HG02642 (cell line): ENCODE measurements around the gene FBXO31.
"Not testable (repeated sequence)": the region's sequence is repeated elsewhere in the genome, so short reads cannot be mapped to it uniquely, and the experiment has no call there.

ENCODE experiments used
- ATAC-seq: cut with Tn5 transposase; IDR thresholded peaks from one replicate; pipeline ENCODE4 v1.9.1; 2021; ENCODE audit warnings: mild to moderate bottlenecking; ENCODE audit not compliant: unreplicated experiment, poor library complexity

FBXO31 gene

DNA sequence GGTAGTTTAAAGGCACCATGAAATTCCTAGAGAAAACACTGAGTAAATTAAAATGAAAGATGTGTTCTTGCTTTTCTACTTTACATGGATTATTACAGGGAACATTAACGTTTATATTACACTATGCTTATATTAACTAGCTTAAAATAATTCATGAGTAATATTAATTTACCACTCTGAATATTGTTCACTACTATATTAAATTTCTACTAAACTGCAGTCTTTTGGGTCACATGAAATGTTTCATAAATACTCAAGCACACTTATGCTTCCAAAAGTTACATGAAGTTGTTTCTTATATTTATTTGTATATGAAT lies 5.2 kb upstream of the FBXO31 start:
- ATAC-seq: no peak

DNA sequence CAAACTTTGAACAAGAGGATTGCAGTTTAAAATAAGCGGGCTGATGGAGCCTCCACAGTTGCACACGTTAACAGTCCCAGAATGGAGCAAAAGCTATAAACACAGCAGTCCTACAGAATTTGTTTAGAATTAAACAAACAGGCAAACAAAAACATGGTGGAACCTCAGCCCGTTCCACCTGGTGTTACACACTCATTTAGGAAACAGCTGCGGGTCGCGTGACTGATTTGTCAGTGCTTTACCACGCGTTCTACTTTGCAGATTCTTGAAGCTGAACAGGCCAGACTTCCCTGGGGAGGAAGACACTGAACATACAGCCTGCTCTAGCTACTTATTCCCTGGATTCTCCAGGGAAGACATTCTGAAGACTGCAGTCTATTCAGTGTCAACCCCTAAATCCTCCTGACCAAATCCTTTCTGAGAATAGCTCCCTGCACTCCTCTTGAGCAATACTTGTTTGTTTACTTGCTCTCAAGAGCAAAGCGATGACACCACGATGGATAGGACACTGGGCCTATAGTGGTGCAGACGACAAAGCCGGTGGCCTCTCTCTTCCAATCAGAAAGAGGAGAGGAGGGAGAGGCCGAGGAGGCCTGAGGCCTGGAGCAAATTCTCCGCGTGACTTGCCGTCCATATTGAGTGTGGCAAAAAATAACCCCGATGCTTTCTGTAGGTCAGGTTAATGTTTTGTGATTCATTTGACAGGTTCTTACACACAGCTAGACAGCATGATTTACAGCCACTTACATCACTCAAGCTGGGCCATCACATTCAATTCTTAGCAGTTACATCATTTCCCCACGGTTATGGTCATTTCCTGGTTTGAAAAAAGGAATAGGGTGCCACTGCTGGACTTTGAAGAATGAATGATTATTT lies 4.6 kb upstream of the FBXO31 start:
- ATAC-seq: peak; percentile 43

DNA sequence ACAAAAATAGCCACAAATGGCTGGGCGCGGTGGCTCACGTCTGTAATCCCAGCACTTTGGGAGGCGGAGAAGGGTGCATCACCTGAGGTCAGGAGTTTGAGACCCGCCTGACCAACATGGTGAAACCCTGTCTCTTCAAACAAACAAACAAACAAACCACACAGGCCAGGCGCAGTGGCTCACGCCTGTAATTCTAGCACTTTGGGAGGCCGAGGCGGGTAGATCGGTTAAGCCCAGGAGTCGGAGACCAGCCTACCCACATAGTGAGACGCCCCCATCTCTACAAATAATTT lies 1.2 kb upstream of the FBXO31 start:
- not testable (repeated sequence) for ATAC-seq

DNA sequence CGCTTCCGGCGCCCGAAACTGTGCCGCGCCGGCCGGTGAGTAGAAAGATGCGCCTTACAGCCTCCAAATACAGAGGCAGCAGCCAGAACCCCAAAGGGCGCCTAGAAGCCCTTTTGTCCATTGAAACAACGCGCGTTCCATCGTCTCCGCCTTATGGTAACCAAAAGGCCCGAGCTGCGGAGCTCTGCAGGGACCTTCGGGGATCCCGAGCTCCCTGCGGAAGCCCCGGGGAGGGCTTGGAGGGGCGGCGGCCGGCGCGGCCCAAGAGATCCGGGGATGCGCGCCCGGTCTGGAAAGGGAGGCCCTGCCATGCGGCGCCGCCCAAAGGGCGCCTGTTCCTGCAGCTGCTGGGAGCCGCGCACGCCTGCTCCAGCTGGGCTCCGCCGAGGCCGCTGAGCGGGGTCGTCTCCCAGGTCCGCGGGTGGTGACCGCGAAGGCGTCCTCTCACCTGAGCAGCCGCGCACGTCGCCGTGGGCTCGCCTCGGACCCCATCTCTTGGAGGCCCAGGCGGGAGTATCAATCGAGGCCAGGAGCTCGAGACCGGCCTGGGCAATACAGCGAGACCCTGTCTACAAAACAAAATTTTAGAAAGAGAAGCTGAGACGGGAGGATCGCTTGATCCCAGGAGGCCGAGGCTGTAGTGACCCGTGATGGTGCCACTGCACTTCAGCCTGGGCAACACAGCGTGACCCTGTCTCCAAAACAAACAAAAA lies 742 bp upstream of the FBXO31 start:
- peak; percentile 11 for ATAC-seq

DNA sequence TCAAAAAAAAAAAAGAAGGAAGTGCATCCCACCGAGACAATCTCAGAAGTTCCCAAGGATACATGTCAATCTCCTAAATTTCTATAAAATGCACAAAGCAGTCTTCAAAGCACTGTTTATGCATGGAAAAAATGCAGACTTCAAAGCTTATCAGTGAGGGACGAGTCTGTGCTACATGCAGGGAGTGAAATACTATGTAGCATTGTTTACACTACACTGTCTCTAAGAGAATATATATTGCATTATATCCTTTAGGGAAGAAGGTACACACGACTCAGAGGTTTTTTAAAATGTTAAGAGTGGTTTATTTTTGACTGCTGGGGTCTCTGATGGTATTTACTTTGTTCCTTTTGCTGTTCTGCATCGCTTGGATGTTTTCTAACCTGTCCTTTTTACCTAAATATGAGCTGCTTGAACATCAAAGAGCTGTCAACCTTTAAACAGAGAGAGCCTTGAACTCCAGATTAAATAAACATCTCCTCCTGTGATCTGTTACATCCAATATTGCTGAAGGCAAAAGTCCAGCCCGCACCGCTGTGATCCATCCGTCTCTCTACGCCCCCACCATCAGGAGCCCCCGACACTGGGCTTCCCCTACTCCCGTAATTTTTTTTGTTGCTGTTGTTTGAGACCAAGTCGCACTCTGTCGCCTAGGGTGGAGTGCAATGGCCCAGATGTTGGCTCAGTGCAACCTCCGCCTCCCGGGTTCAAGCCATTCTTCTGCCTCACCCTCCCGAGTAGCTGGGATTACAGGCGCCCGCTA lies 1.4 kb downstream of the FBXO31 start:
- no peak for ATAC-seq

DNA sequence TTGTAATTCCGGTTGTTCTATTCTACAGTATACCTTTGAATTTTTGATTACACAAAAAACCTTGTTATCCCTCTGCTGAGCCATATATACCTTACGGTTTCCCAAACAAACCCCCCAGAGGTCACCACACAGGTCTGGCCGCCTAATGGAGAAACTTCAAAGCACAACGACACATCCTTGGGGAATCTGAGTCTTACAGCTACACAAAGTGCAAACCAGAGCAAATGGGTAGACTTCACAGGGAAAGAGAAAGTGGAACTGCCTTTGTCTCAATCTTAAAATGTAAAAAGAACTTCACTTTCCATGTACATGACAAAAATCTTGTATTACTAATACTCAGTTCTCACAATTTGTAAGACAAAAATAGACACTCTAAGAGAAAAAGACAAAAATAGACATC lies 2.7 kb downstream of the FBXO31 start:
- no peak for ATAC-seq

DNA sequence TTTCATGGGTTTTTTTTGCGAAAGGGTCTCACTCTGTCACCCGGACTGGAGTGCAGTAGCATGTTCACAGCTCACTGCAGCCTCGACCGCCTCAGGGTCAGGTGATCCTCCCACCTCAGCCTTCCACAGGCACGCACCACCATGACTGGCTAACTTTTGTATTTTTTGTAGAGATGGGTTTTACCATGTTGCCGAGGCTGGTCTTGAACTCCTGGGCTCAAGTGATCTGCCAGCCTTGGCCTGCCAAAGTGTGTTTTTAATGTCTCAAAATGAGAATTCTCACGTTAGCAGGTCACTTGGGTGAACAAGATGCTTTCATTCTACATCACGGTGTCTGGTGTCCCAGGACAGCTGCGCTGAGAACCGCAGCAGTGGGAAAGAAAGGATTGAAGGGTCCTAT lies 3.2 kb downstream of the FBXO31 start:
- ATAC-seq: no peak

DNA sequence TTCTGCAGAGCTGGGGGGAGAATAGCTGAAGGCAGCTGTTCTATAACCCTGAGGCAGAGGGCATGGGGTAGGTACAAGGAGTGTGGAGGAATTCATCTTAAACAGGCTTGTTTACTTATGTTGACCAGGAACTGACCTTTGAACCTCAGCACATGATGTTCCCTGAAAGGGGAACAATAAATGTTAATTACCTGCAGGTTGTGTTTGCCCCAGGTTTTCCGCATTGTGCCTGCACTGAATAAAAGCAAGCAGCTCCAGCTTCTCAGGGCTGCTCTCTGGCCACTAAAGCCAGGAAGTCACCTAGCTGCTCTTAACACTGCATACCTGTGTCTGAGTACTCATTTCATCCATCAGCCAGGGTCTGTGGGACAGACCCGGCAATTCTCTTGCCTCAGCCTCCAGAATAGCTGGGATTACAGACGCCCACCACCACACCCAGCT lies 4.2 kb downstream of the FBXO31 start:
- ATAC-seq: not testable (repeated sequence)

DNA sequence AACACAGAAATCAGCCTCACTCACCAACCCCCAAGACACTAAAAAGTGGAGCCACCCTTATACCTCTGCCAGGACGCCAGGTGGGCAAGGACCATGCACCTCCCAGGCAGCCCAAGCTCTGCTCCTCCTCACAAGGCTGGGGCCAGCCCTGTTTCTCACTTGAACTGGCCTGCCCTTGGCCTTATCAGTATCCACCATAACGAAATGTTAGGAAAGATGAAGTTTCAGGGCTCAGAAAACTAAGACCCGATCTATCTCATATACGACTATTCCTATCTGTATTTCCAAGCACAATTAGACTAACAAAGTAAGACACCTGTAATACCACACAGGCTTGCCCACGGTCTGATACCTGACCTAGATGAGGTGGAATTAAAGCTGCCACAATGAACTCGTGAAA lies 6.9 kb downstream of the FBXO31 start:
- ATAC-seq: no peak

DNA sequence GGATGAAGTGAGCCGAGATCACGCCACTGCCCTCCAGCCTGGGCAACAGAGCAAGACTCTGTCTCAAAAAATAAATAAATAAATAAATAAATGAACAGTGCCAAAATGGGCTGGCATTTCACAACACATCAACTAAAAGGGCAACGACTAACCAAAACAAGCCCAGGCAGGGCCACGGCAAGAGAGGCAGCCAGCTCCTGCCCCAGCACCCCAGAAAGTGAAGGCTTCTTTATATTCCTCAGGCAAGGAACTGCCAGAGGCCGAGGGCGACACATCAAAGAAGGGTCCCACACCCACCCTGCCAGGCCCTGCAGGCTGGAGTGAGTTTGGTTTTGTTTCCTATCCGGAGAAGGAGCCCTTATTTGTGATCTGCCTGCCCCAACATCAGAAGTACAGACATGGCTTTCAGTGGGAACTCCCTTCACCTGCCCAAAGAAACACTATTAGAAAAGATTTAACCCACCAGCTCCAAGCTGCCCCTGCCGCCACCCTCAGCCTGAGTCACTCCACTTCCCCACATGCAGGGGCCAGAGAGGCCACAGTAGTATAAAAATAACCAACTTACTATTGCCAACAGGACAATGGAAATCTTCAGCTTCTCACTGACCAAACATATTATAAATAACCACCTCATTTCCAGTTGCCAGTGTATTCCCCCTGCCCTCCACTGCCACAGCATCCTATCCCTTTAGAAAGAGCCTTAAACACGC lies 8.0 kb downstream of the FBXO31 start:
- ATAC-seq: no peak

DNA sequence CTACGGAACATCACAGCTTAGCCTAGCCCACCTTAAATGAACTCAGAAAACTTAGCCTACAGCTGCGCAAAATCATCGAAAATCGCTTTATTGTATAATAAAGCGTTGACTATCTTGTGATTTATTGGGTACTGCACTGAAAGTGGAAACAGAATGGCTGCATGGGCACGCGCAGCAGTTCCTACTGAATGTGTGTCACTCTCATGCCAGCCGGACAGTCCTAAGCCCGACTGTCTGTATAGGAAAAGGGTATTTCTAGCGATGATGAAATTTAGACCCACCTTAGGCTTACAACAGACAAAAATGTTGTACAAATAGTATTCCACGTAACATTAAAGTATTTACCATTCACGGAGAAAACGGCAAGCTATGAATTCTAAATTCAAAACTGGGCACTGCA lies 9.3 kb downstream of the FBXO31 start:
- ATAC-seq: no peak

DNA sequence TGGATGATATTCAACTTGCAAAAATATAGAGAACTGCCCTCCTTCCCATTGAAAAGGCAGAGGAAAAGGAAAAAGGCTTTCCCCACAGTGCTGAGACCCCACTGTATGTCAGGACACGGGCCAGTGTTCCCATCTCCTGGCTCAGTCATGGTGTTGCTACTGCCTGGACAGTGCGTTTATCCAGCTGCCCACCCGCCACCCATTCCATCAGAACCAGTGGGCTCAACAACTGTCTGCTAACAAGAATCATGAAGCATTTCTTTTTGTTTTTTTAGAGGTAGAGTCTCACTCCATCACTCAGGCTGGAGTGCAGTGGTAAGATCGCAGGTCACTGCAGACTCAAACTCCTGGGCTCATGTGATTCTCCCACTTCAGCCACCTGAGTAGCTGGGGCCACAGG lies 11.3 kb downstream of the FBXO31 start:
- ATAC-seq: no peak

DNA sequence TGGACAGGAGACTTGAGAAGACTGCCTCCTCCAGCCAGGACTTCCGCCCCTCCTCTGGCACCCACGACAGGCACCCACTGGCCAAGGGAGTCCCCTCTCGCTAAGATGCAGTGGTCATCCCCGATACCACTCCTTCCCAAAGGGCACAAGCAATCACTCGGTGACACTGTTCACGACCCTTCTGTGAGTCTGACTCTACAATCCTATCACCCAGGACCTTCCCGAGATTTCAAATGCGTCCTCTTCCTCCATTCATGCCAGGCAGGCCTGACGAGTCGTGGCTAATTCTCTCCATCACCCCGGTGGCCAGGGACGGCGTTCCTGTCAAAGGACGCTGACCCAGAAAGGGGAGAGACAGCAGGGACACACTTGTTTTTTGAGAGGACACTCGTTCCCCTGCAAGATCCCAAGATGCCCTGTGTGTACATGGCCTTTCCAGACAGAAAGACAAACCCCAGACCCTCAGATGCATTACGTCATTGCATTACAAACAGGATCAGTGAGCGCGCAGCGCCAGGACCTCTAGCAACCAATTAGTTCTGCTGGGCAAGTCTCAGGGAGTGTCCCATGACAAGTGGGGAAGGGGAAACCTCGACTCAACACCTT lies 12.2 kb downstream of the FBXO31 start:
- no peak for ATAC-seq

DNA sequence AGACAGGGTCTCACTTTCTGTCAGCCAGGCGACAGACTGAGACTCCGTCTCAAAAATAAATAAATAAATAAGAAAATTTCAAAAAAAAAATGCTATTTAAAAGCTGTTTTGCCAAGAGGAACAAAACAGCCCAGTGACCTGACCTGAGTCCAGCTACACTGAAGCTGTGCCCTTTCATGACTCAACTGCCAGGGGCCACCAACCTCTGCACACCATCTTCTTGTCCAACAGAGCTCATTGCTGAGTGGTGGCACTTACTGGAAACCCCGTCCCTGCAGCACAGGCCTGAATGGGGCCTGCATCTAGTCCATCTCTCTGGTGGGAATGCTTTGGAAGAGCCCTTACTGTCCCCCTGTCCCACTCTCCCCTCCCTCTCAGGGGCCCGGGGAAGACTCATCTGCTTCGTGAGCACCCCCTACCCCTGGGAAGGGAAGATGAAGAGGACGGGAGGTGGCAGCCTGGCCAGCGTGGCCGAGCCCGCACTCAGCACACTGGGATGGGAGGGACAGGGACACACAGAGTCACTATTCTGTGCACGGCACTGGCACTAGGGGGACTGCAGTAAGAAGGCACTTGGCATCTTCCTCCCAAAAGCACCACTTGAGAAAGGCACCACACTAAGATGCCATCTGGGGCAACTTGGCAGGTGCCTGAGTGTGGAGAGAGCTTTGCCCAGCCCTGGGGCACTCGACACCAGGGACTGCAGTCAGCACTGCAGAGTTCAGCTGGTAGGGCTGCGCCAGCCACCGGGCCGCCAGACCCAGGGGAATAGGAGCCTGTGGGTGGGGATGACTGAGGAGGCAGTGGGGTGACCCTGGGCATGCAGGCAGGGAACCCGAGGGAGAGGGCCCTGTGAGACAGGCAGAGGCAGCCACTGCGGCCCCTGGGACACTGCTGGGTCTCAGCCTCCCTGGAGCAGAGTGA lies 13.5 kb downstream of the FBXO31 start:
- no peak for ATAC-seq

DNA sequence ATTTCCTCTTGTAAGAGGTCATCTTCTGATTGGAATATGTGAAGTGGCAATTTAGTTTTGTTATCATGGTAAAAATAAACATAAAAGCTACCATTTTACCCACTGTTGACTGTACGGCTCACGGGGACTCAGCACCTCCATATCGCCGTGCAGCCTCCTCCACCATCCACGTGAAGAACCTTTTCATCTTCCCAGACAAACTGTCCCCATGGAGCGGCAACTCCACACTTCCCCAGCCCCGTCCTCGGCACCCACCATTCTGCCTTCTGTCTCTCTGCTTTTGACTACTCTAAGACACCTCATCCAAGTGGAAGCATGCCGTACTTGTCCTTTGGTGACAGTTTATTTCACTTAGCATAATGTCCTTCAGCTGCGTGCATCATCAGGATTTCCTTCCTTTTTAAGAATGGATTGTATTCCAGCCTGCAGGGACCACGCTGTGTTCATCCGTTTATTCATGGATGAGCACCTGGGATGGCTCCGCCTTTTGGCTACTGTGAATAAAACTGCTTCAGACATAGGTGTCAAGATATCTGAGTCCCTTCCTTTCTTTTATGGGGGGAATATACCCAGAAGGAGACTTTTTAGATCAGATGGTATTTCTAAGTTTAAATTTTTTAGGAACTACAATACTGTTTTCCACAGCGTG lies 14.3 kb downstream of the FBXO31 start:
- no peak for ATAC-seq

DNA sequence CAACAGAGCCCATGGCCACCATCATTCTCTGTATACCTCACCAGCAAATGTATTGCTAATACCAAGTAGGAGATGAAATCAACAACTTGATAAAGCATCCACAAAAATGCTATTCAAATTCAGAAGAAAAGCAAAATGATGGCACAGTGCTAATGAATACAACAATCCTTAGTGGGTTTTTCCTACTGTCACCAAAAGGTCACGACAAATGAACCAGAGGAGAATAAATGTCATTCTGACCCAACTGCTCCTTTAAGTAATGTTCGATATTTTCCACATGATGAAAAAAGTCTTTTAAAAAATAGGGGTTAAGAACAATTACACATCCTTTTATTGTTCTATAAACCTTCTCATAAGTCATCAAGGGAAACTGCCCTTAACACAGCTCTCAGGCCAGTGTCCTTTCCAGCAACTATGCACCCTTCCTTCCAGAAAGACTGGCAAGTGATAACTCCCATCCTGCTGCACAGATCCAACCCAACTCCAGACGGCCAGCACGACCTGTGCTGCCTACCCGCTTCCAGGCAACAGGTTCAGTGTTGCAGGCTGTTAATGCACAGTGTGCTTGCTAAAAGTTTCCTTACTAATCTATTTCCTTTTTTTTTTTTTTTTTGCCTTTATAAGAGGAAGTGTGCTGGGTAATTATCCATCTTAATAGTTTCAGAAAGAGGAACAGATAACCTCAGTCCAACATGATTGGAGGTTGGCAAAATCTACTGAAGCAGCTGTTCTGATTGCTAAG lies 15.4 kb downstream of the FBXO31 start:
- ATAC-seq: no peak

DNA sequence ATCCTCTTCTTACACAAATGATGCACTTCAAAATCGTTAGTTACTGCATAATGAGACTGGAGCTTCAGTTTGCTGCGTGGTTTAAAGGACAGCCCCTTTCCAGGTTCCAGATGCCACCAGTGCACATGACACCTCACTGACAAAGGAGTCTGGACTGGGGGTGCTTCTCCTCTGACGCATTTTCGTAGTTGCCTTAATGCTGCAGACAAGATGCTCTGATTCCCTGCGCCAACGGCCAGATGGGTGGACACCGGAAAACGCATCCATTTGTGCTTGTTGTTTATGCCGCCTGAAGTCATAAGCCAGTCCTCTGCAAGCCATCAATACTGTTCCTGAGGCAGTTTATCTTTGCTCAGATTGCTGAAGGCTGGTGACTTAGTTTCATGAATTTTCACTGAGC lies 16.0 kb downstream of the FBXO31 start:
- ATAC-seq: no peak

DNA sequence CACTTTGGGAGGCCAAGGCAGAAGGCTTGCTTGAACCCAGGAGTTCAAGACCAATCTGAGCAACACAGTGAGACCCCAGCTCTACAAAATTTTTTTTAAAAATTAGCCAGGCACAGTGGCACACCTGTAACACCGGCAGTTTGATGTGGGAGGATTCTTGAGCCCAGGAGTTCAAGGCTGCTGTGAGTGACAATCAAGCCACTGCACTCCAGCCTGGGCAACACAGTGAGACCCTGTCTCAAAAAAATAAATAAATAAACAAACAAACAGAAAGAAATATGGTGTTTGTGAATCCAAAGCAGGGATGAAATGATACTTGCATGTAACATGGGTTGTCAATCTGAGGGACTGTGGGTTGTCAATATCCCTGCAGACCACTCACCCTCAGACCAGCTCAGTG lies 16.6 kb downstream of the FBXO31 start:
- no peak for ATAC-seq
